OCI-LY1 (cell line): ENCODE measurements around the gene PPP2R2C.

Source experiments
- H2AFZ ChIP-seq: fragments of 200-600 bp; sonication (generic), shearing (Covaris generic); 2 replicates; pipeline ENCODE4 v1.6.0; 2014; ENCODE audit warnings: antibody characterized with exemption, mild to moderate bottlenecking, low read length
- H3F3A ChIP-seq: fragments of 200-600 bp; sonication (generic), shearing (Covaris generic); 2 replicates; pipeline ENCODE4 v1.6.0; 2014; ENCODE audit warnings: mild to moderate bottlenecking, antibody characterized with exemption, low read length, moderate library complexity; ENCODE audit not compliant: insufficient read depth
- H3K27ac ChIP-seq: fragments of 200-600 bp; sonication (generic); 2 replicates; pipeline ENCODE4 v1.5.1; 2014; ENCODE audit warnings: low read length, mixed run types, mild to moderate bottlenecking, low read depth; ENCODE audit not compliant: poor library complexity, severe bottlenecking
- H3K27me3 ChIP-seq: fragments of 200-600 bp; sonication (generic); 2 replicates; pipeline ENCODE4 v1.6.0; 2014; ENCODE audit warnings: antibody characterized with exemption, mild to moderate bottlenecking, low read length, moderate library complexity; ENCODE audit not compliant: insufficient read depth
- H3K36me3 ChIP-seq: fragments of 200-600 bp; sonication (generic); 2 replicates; pipeline ENCODE4 v1.6.1; 2014; ENCODE audit warnings: mild to moderate bottlenecking, antibody characterized with exemption, low read length, moderate library complexity, mixed read lengths; ENCODE audit not compliant: insufficient read depth
- H3K4me1 ChIP-seq: fragments of 200-600 bp; sonication (generic); 2 replicates; pipeline ENCODE4 v1.5.1; 2014; ENCODE audit warnings: mild to moderate bottlenecking, low read length, moderate library complexity; ENCODE audit not compliant: insufficient read depth, severe bottlenecking
- H3K4me2 ChIP-seq: fragments of 200-600 bp; sonication (generic), shearing (Covaris generic); 2 replicates; pipeline ENCODE4 v1.6.1; 2014; ENCODE audit warnings: low read length
- H3K4me3 ChIP-seq: fragments of 200-600 bp; sonication (generic); 2 replicates; pipeline ENCODE4 v1.5.1; 2014; ENCODE audit warnings: low read length, low read depth, mild to moderate bottlenecking, mixed read lengths; ENCODE audit not compliant: poor library complexity, severe bottlenecking
- H3K79me2 ChIP-seq: fragments of 200-600 bp; shearing (Covaris generic); 2 replicates; pipeline ENCODE4 v1.6.1; 2016; ENCODE audit warnings: mixed run types, low read length, mixed read lengths; ENCODE audit not compliant: insufficient read depth
- H3K9ac ChIP-seq: fragments of 200-600 bp; sonication (generic), shearing (Covaris generic); 2 replicates; pipeline ENCODE4 v1.6.1; 2014; ENCODE audit warnings: mild to moderate bottlenecking, low read length, mixed read lengths
- H3K9me2 ChIP-seq: fragments of 200-600 bp; sonication (generic), shearing (Covaris generic); 2 replicates; pipeline ENCODE4 v1.6.1; 2014; ENCODE audit warnings: low read depth, mild to moderate bottlenecking, low read length, mixed read lengths
- H3K9me3 ChIP-seq: fragments of 200-600 bp; shearing (Covaris generic); 2 replicates; pipeline ENCODE4 v1.6.1; 2014; ENCODE audit warnings: low read length, mixed read lengths
- H4K20me1 ChIP-seq: fragments of 200-600 bp; sonication (generic), shearing (Covaris generic); 2 replicates; pipeline ENCODE4 v1.6.0; 2016; ENCODE audit warnings: mild to moderate bottlenecking, low read length; ENCODE audit not compliant: insufficient read depth
- CTCF ChIP-seq: fragments of 200-600 bp; sonication (generic), shearing (Covaris generic); IDR thresholded peaks from 2 replicates; pipeline ENCODE4 v1.5.1; 2017; ENCODE audit warnings: mild to moderate bottlenecking, antibody characterized with exemption, low read length, moderate library complexity, mixed read lengths
- EZH2 ChIP-seq: fragments of 200-600 bp; sonication (generic), shearing (Covaris generic); IDR thresholded peaks from 2 replicates; pipeline ENCODE4 v1.8.0; 2017; ENCODE audit warnings: borderline replicate concordance, mixed run types, mild to moderate bottlenecking, antibody characterized with exemption, low read length, moderate library complexity, mixed read lengths

The PPP2R2C gene

GRCh38 chr4:6330384-6330767 is 142.0 kb downstream of the PPP2R2C start:
- H3K27ac ChIP-seq = no peak overlapping the region
- H3K4me2 ChIP-seq = no peak overlapping the region
- no peaks in the 10 kb centered on the region for H3K36me3 ChIP-seq
- H3K9ac ChIP-seq = no peak overlapping the region
- H3K27me3 ChIP-seq = no peaks in the 10 kb centered on the region
- H4K20me1 ChIP-seq = no peaks in the 10 kb centered on the region
- no peaks in the 10 kb centered on the region for H3F3A ChIP-seq
- TF ChIP-seq CTCF = no peak
- TF ChIP-seq EZH2 = no peak
- H2AFZ ChIP-seq = no peak overlapping the region
- H3K9me3 ChIP-seq = no peaks in the 10 kb centered on the region
- H3K4me1 ChIP-seq = no peaks in the 10 kb centered on the region
- no peaks in the 10 kb centered on the region for H3K9me2 ChIP-seq
- no peaks in the 10 kb centered on the region for H3K79me2 ChIP-seq
- no peak overlapping the region for H3K4me3 ChIP-seq

- Histone ChIP-seq H3K9me2 (no peaks in the 10 kb centered on the region), H3F3A (no peaks in the 10 kb centered on the region), H3K9me3 (no peaks in the 10 kb centered on the region), H3K27ac (no peak overlapping the region), H3K36me3 (no peaks in the 10 kb centered on the region), H3K79me2 (no peaks in the 10 kb centered on the region), H3K4me2 (no peak overlapping the region), H3K9ac (no peak overlapping the region), H3K4me1 (no peaks in the 10 kb centered on the region), H3K4me3 (no peak overlapping the region), H4K20me1 (no peaks in the 10 kb centered on the region), H3K27me3 (no peaks in the 10 kb centered on the region), H2AFZ (no peak overlapping the region)
- TF ChIP-seq CTCF (no peak), EZH2 (no peak)
Observed at GRCh38 chr4:6329478-6330383, 142.7 kb downstream of the PPP2R2C start.

- TF ChIP-seq CTCF (no peak), EZH2 (no peak)
- H3F3A ChIP-seq = no peaks in the 10 kb centered on the region
- H3K4me3 ChIP-seq = no peak overlapping the region
- H4K20me1 ChIP-seq = no peaks in the 10 kb centered on the region
- no peaks in the 10 kb centered on the region for H3K79me2 ChIP-seq
- no peaks in the 10 kb centered on the region for H3K36me3 ChIP-seq
- H3K4me1 ChIP-seq = no peaks in the 10 kb centered on the region
- H3K9me3 ChIP-seq = no peaks in the 10 kb centered on the region
- no peaks in the 10 kb centered on the region for H3K9me2 ChIP-seq
- H2AFZ ChIP-seq = no peak overlapping the region
- H3K4me2 ChIP-seq = no peak overlapping the region
- no peaks in the 10 kb centered on the region for H3K27me3 ChIP-seq
- H3K9ac ChIP-seq = no peak overlapping the region
- no peak overlapping the region for H3K27ac ChIP-seq
Observed at GRCh38 chr4:6328526-6328925, 143.9 kb downstream of the PPP2R2C start.
